GM18519 (cell line): ENCODE data around the gene ARL3.
"Not testable (repeated sequence)": the region's sequence is repeated elsewhere in the genome, so short reads cannot be mapped to it uniquely, and the experiment has no call there.

ENCODE experiments used
- ATAC-seq: cut with Tn5 transposase; IDR thresholded peaks from one replicate; pipeline ENCODE4 v1.9.1; 2021; ENCODE audit warnings: mild to moderate bottlenecking, moderate library complexity; ENCODE audit not compliant: unreplicated experiment, low FRiP score

ARL3 gene, protein sequence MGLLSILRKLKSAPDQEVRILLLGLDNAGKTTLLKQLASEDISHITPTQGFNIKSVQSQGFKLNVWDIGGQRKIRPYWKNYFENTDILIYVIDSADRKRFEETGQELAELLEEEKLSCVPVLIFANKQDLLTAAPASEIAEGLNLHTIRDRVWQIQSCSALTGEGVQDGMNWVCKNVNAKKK

DNA sequence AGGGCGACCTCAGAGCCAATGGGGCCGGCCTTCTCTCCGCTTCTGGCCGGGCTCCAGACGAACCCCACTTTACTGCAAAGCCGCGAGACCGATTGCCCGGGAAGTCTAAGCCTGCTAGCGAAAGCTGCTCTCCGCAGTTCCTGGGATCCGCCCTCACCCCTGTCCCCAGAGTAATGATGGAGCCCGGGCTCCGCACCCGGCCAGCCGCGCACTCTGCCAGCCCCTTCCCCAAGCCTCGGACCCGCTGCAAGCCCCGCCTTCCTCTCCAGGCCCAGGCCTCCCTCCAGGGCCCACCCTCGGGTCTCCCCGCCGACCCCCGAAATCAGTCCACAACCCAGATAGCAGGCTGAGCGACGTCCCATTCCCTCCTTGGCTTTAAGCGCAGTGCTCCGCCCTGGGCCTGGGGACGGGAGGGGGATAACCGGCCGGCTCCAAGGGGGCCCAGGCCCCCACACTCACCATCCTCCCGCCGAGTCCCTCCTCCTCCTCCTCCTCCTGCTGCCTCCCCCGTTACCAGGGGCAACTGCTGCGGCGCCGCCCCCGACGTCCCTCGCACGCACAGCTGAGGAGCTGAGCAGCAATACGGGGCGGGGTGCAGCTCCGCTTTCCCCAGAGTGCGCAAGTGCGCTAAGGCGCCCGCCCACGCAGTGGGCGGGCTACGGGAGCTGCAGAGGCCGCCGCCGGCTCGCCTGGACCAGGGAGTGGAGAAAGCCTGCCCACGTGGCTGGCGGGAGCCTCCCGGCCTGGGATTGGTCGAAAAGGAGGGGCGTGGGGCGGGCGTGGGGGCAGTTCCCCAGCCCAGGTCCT is at the start of gene ARL3:
ARL3 (minus strand) TSS at position 584 of the 807 bp plus-strand sequence; CDS start at position 462, 122 bp downstream.
- peak; percentile 81 for ATAC-seq

DNA sequence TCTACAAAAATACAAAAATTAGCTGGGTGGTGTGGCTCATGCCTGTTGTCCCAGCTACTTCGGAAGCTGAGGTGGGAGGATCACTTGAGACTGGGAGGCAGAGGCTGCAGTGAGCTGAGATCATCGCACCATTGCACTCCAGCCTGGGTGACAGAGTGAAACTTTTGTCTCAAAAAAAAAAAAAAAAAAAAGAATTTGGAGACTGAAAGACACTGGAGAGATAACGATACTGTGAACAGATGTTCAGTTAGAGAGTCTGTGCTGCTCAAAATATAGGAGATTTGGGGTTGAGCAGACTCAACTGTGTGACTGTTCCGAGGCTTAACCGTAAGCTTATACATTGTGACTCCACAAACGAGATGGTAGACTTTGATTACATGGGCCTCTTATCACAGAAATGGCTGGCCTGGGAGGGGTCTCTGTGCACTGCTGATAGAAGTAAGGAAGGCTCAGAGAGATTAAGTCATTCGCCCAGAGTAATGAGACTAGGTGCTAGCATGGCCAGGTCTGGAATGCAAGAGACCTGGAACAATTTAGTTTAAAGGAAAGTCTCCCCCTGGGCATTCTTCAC is 48.9 kb upstream of the ARL3 start:
- ATAC-seq, result no peak

DNA sequence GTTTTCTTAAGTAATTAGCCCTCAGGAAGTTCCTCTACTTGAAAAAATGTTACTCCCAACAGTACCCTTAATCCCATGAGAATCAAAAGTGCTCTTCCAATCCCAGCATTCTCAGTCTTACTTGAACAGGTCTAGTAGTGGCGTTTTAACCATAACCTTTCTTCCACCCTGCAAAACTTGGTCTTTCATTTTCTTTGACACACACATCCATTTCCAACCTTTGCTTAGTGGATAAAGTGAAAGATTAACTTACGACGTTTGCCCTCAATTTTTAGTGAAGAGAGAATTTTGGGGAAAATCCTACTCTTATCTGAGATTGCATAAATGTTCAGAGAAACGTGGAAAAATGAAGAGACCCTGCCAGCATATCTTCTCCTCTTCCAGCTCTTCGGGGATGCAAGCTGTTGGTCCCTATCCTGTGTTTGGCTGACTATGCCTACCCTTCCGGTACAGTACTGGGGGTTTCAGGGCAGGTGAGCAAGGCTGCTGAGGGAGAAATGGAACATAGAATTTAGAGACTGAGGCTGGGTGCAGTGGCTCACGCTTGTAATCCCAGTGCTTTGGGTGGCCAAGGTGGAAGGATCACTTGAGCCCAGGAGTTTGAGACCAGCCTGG is 48.3 kb upstream of the ARL3 start:
- ATAC-seq, result no peak

GRCh38 chr10:102761981-102762380 is 47.8 kb upstream of the ARL3 start:
- no peak for ATAC-seq

DNA sequence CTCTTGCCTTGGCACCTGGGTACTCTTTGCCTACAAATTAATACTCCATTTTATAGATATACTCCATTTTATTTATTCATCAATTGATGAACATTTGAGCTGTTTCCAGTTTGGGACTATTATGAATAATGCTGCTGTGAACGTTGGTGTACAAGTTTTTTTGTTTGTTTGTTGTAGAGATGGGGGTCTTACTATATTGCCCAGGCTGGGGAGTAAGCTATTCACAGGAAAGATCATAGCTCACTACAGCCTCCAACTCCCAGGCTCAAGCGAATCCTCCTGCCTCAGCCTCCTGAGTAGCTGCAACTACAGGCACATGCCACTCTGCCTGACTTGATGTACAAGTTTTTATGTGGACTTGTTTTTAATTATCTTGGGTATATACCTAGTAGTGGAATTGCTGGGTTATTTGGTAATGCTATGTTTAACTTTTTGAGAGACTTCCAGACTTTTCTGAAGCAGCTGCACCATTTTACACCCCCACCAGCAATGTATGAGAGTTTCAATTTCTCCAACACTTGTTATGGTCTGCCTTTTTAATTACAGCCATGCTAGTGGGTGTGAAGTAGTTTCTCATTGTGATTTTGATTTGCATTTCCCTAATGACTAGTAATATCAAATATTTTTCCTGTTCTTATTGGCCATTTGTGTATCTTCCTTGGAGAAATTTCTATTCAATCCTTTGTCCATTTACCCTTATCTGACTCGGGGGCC is 45.5 kb upstream of the ARL3 start:
- no peak for ATAC-seq

GRCh38 chr10:102758933-102759262 is 44.7 kb upstream of the ARL3 start:
- not testable (repeated sequence) for ATAC-seq

DNA sequence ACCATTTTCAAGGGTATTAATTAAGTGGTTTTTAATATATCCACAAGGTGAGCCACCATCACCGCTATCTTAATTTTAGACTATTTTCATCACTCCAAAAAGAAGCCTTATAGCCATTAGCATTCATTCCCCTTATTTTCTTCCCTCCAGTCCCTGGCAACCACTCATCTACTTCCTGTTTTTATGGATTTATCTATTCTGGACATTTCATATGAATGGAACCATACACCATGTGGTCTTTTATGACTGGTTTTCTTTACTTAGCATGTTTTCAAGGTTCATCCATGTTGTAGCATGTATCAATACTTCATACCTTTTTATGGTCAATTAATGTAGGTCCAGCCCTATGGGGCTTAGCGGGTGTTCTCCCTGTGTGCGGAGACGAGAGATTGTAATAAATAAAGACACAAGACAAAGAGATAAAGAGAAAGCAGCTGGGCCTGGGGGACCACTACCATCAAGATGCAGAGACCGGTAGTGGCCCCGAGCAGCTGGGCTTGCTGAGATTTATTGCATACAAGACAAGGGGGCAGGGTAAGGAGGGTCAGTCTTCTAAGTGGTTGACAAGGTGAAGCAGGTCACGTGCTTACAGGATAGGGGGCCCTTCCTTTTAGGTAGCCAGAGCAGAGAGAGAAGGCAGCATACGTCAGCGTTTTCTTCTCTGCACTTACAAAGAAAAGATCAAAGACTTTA is 44.2 kb upstream of the ARL3 start:
- no peak for ATAC-seq

DNA sequence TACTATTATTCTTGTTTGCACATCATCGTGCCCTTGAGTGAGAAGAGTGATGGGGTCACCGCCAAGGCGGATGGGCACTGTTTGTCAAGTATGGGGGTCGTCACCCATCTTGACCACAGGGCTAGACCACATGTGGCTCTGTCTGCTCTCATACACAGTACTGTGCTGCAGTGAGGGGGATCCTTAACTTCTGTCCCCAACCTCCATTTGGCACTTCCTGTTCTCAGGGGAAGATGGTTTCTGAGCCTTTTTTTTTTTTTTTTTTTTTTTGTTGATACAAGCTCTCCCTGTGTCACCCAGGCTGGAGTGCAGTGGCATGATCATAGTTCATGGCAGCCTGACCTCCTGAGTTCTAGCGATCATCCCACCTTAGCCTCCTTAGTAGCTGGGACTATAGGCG is 43.1 kb upstream of the ARL3 start:
- no peak for ATAC-seq

DNA sequence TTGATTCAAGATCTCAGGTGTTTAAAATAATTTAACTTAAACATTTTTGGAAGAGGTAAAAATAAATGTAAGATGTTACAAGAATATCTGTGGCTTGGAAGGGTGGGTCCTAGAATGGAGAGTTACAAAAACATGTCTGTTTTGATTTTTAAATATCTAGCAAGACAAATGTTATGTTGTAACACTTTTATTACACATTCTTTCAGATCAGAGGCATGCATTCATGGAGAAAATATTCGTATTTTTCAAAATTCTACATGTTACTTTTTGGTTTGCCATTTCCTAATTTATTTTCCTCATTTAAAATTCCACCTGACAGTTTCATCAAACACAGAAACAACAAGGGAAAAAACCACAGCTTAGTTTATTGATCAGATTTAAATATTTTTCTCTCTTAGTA is 39.5 kb upstream of the ARL3 start:
- ATAC-seq, result no peak

DNA sequence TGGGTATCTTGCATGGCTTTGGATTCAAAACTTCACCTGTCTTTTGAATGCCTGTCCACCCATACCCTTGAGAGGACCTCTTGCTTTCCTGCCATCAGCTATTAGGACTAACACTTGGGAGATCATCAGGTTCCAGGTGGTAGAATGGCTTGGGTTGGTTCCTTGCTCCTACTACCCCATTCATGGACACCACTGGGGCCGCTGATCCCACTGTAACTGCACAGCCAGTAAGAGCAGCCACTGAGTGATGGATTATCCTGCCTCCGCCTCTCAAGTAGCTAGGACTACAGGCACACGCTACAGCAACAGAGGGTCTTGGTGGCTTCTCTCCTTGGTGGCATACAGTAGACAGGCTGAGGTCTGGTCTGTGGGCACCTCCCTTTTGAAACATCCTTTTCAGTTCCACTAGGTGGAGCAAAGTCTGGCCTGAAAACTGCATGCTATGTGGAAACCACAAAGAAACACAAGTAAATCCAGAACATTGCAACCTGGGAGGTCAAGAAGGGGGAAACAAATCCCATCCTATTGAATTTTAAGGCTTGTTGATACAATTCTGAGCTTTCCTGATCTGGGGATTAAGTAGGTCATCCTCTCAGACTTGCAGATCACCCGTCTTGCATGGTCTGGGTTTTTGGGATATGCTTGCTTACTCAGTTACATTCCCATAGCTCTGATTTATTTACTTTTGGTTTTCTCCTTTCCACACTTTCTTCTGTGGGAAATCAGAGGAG is 38.9 kb upstream of the ARL3 start:
- no peak for ATAC-seq

DNA sequence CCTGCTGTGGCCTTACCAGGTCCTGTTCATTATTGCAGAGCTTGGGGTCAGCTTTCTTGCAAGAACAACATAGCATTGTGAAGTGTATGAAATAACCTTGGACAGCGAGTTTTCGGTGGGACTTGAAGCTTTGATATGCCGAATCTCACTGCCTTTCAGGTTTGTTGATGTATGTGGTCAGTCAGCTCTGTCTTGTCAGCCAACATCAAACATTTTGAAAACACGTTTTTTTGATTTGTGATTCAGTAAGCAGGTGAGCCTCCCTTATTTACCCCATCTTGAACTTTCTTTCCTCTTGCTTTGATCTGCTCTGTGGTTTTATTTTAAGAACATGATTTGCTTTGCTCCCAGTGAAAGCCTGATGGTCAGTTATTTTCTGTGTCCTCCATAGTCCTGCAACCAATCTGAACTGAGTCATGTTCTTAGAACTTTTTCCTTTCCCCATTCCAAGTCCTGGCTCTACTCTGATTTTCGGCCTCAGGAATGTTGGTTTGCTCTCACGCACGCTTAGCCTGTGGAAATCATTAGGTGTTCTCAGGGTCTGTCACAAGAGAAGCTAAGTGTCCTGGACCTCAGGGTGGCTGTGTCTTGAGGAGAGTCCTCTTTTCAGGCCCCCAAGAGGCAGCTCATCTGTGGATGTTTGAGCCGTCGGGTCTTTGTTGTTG is 38.2 kb upstream of the ARL3 start:
- no peak for ATAC-seq

- ATAC-seq, result no peak
These were observed 31.0 kb upstream of the ARL3 start for GRCh38 chr10:102745157-102745556.

DNA sequence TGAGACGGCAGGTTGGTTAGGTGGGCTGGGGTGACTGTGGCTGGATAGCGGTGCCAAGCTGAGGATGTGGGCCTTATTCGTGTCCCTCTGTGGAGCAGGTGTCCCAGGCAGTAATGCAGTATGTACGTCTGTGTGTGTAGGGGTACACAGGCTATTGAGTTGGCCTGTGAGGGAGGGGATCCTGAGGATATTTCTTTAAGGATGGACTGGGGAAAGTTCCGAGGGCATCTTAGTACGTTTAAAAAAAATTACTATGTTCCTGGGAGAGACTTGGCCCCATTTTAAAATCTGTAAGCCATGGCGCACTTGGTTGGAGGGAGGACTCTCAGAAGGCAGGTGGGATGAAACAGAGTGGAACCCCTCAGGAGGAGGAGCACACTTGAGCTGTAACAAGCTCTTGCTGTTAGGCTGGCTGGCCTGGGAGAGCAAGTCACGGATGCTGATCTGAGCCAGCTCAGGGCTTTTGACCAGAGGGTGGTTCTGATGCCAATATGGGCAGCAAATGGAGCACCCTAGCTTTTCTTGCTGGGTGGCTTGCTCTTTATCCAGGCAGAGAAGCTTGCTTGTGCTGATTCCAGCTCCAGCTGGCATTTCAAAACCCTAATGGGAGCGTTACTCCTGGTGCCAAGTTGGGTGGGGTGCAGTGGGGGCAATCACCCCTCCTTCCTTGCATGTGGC is 30.3 kb upstream of the ARL3 start:
- ATAC-seq, result no peak

GRCh38 chr10:102743588-102744373 is 29.6 kb upstream of the ARL3 start, which contains the start of gene WBP1L:
TSS of gene WBP1L (plus strand) at chr10:102743948. CDS start at chr10:102744054, 106 bp downstream.
- ATAC-seq, result peak; percentile 87

DNA sequence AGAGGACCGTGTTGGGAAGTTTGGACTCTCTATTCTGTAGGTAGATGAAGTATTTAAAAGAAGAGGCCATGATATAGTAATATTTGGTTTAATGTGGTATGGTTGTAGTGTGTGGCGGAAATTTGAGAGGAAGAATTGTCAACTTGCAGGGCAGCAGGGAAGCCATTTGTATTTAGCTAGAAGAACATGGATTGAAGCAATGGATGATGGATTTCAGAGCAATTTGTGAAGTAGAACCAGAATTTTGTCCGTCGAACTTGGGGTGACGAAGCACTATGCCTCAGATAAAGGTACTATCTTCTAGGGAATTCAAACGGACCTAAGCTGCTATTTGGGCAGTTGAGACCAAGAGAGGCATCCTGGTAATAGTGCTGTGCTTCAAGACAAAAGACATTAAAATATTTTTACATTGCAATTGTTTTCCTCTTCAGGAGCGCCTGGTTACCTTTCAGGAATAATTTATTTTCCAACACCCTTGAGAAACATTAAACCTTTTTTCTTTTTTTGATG is 28.9 kb upstream of the ARL3 start:
- no peak for ATAC-seq

- ATAC-seq, result not testable (repeated sequence)
These were observed 28.1 kb upstream of the ARL3 start for GRCh38 chr10:102742313-102742712.

- ATAC-seq, result no peak
These were observed 27.6 kb upstream of the ARL3 start for GRCh38 chr10:102741726-102742237.
